Gastrocnemius medialis (tissue), 4 donors: Measurements from ENCODE around the gene SLC24A4.

Experiments used
- CTCF ChIP-seq, 5 experiments: fragments of 450-650 bp in 3 of 5; fragments of 200-600 bp in 2 of 5; sonication (generic) in 2 of 5; IDR thresholded peaks in 4 of 5; conservative IDR thresholded peaks in 1 of 5; 1 replicate in 4 of 5; 2 replicates in 1 of 5; pipeline ENCODE4 v1.5.1; 2016 to 2019; ENCODE audit warnings: antibody characterized with exemption in 5 of 5, mild to moderate bottlenecking in 3 of 5, moderate library complexity in 3 of 5
- POLR2A ChIP-seq, 2 donors: fragments of 450-650 bp; IDR thresholded peaks; one replicate each; pipeline ENCODE4 v1.6.1; 2017; ENCODE audit warnings: antibody characterized with exemption in 2 of 2, mild to moderate bottlenecking in 2 of 2, moderate library complexity in 2 of 2

GRCh38 chr14:92539875-92540274 is 216.9 kb downstream of the SLC24A4 start:
- TF ChIP-seq POLR2A (IDR thresholded peaks at IDR 0.05) = no peak
- no peak for TF ChIP-seq CTCF (IDR thresholded peaks at IDR 0.05 in 4 of 5, conservative IDR thresholded peaks at IDR 0.05 in 1 of 5)
